Bone marrow (tissue), 2 donors: Measurements from ENCODE around the gene ADAMTS17.
"Not testable (repeated sequence)": the region's sequence is repeated elsewhere in the genome, so short reads cannot be mapped to it uniquely, and the experiment has no call there.

Experiments used
- DNase-seq, 2 donors: peaks; one replicate each; lab custom pipeline; 2025; lab: John Stamatoyannopoulos, UW

Gene ADAMTS17

GRCh38 chr15:100083572-100083971, 258.2 kb downstream of the ADAMTS17 start:
- DNase-seq: no peak

DNA sequence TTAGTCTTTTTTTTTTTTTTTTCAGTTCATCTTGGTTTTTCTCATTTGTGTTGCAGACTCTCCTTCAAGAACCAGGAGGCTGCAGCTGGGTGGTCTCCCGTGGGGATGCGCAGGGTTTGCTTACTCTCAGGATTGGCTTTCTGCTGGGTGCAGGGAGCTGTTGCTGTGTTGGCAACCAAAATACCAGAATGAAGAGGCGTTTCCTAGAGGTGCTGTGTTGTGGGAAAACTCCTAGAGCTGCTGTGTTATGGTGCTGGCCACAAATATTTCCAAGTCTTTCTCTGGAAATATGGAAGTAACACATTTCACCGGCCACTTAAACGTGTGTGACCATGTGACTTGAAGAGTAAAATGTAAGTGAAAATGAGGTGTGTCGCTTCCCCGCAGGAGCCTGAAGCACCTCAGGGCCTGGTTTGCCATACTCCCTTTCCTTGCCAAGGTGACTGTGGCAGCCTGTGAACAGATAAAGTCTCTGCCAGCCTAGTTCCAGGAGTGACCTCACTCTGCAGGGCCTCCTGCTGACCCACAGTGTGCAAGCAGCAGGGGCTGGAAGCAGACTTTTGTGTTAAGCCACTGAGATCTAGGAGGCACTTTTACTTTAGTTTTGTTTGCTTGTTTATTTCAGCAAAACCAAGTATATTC, 258.9 kb downstream of the ADAMTS17 start:
- no peak for DNase-seq

GRCh38 chr15:100081454-100081853, 260.3 kb downstream of the ADAMTS17 start:
- no peak for DNase-seq

- DNase-seq: no peak
Measured at GRCh38 chr15:100078511-100079220, 263.1 kb downstream of the ADAMTS17 start.

- no peak for DNase-seq
Measured at GRCh38 chr15:100075229-100075628, 266.5 kb downstream of the ADAMTS17 start.

DNA sequence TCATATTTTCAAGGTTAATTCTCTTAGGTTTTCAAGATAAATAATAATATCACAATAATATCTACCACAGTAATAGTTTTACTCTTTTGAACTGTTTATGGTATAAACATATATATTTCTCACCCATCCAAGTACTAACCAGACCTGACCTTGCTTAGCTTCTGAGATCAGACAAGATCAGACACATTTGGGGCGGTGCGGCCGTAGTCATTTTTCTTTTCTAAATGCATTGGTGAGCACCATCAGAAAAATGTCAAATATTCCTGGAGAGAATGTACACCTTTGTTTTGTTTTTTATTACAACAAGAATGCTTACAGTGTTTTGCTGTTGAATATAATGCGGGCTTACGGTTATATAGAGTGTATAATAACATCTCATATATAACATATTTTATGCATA, 267.8 kb downstream of the ADAMTS17 start:
- no peak for DNase-seq

DNA sequence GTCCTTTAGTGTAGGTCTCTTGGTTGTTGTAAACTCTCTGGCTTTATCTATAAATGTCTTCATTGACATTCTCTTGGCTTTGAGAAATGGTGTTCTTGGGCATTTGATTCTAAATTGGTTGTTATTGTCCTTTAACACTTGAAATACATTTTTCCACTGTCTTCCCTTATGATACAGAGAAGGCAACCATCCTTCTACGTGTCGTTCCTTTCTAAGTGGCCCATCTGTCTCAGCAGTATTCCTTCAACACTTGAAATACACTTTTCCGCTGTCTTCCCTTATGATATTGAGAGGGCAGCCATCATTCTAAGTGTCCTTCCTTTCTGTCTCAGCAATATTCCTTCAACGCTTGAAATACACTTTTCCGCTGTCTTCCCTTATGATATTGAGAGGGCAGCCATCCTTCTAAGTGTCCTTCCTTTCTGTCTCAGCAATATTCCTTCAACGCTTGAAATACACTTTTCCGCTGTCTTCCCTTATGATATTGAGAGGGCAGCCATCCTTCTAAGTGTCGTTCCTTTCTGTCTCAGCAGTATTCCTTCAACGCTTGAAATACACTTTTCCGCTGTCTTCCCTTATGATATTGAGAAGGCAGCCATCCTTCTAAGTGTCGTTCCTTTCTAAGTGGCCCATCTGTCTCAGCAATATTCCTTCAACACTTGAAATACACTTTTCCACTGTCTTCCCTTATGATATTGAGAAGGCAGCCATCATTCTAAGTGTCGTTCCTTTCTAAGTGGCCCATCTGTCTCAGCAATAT, 275.1 kb downstream of the ADAMTS17 start:
- not testable (repeated sequence) for DNase-seq

- DNase-seq: no peak
Measured at GRCh38 chr15:100061944-100062343, 279.8 kb downstream of the ADAMTS17 start.

- no peak for DNase-seq
Measured at GRCh38 chr15:100060276-100060926, 281.4 kb downstream of the ADAMTS17 start.

GRCh38 chr15:100059521-100059920, 282.3 kb downstream of the ADAMTS17 start:
- DNase-seq: no peak

GRCh38 chr15:100059094-100059493, 282.7 kb downstream of the ADAMTS17 start:
- DNase-seq: no peak

GRCh38 chr15:100058458-100058857, 283.3 kb downstream of the ADAMTS17 start:
- DNase-seq: no peak

DNA sequence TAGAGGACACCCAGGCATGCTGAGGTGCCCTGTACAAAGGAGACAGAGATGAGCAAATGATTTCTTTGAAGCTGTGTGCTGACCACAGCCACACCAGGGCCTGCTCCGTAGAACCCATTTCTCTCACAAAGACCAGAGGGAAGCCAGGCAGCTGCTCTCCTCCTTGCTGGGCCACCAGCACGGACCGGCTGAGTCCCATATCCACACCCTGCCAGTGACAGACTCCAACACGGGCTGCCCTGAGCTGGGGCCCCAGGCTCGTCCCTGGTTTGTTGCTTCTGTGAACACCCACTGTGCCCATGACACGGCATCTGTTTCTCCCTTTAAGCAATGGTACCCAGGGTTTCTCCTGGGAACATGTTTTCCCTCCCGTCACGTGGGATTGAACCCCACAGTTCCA, 284.5 kb downstream of the ADAMTS17 start:
- no peak for DNase-seq

DNA sequence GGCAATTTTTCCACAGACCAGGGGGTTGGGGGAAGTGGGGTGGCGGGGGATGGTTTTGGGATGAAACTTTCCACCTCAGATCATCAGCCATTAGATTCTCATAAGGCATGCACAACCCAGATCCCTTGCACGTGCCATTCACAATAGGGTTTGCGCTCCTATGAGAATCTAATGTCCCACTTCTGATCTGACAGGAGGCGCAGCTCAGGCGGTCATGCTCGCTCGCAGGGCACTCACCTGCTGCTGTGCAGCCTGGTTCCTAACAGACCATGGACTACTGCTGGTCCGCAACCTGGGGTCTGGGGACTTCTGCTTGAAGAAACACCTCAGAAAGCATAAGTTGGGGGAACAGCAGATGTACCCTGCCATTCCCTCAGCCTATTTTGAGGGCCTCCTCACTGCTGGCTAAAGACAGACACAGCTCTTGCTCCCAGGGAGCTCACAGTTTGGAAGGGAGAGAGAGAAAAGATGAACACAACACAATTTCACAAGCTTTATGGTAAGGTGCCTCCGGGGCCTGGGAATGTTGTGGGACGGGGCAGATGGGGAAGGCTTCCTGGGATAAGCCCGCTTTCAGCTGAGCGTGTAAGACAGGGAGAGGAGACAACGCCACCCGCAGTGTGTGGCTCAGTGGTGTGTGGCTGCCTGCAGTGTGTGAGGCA, 285.2 kb downstream of the ADAMTS17 start:
- DNase-seq: no peak

DNA sequence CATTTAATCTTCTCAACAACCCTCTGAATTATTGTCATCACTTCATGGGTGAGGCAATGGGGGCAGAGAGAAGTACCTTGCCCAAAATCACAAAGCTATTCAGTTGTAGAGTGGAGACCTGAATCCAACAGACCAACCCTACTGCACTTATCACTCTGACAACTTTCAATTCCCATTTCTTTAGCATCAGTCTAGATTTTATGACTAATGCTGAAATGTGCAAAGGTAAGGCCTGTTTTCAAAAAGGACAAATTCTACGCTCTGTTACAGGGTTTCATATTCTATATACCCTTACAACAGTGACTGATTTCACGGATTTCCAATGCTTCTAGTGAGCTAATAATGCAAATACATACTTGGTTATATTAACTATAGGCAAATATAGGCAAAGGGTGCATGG, 286.0 kb downstream of the ADAMTS17 start:
- DNase-seq: no peak

DNA sequence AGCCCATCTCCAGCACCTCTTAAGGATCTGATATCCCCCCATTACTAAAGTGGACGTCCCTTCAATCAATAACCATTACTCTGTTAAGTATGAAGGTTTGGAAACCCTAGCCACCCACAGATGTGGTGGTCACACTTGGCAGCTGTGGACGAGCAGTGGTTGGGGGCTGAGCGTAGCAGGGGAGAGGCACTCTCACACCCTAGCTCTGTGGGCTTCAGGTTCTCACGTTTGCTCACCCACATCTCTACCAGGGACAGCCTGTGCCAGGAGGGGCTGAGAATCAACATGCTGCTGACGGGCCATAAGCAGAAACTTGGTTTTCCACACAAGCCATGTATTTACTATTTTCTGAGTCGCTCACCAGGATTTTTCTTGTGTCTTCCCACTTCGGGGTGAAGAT, 287.2 kb downstream of the ADAMTS17 start:
- no peak for DNase-seq

GRCh38 chr15:100053474-100054121, 288.2 kb downstream of the ADAMTS17 start:
- DNase-seq: no peak

- no peak for DNase-seq
Measured at GRCh38 chr15:100052716-100053473, 288.9 kb downstream of the ADAMTS17 start.

DNA sequence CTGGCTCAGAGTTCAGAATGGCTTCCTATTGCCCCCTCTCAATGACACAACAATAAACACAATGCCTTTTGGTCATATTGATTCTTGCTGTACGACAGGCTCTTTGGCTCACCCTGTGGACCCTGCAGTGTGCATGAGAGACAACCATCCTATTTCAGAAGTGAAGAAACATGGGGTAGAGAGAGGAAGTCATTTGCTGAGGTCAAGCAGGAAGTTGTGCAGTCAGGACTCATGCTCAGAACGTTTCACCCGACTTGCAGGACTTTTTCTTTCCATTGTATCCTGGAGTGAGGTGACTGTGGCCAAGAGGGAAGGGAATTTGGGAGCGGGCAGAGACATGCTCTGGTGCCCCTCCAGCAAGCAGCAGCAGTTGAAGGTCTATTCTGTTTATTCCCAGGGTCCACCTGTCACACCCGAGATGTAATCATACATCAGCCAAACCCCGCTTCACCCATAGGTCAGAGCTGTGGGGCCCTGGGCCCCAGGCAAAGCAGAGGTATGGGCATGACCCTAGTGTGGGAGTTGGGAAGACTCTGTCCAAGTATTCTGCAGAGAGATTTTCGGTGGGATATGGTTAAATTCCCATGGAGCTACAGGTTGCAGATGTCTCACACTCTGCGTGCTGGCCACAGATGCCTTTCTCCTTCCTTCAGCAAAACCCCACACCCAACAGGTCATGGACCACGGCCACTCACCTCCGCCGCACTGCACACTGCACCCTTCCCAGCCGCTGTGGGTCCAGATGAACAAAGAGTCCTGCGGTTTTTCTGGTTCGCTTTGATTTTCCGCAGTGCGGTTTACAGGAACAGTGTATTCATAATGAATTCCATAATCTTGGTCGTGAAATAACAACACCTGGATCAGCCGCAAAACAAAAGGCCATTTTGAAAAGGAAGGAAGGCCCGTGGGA, 290.6 kb downstream of the ADAMTS17 start:
- DNase-seq: no peak
